HepG2 (cell line): ENCODE measurements around the gene SEMA6B. TPM values are rescaled to one million over a fixed set of nuclear protein-coding genes. Genes with fewer than 3 reads are reported as not detected.

ENCODE experiments used
- ATAD3A ChIP-seq: sonication (generic); formaldehyde crosslinking; IDR thresholded peaks from 2 replicates; pipeline ENCODE4 v1.4.0; 2020; ENCODE audit warnings: missing genetic modification reagents
- DPF2 ChIP-seq: sonication (generic); formaldehyde crosslinking; IDR thresholded peaks from 2 replicates; pipeline ENCODE4 v1.4.0; 2020; ENCODE audit warnings: mild to moderate bottlenecking, low read depth, missing genetic modification reagents, borderline replicate concordance
- ERF ChIP-seq: IDR thresholded peaks from 2 replicates; pipeline ENCODE4 v1.6.1; 2018; ENCODE audit warnings: missing biosample characterization, missing genetic modification reagents
- FOXC1 ChIP-seq: sonication (generic); formaldehyde crosslinking; IDR thresholded peaks from 2 replicates; pipeline ENCODE4 v1.8.0; 2022; ENCODE audit warnings: mild to moderate bottlenecking, missing genetic modification reagents, borderline replicate concordance
- HNRNPK ChIP-seq: fragments of 200-400 bp; formaldehyde crosslinking; IDR thresholded peaks from 2 replicates; pipeline ENCODE4 v1.6.1; 2018; ENCODE audit warnings: low read length, low read depth, moderate library complexity, mild to moderate bottlenecking; ENCODE audit not compliant: poor library complexity, severe bottlenecking
- NFYC ChIP-seq: IDR thresholded peaks from 2 replicates; pipeline ENCODE4 v1.6.1; 2016; ENCODE audit warnings: missing genetic modification reagents, missing compliant biosample characterization
- NR2F1 ChIP-seq, 2 experiments: fragments of 450-650 bp in 1 of 2; formaldehyde crosslinking in 1 of 2; IDR thresholded peaks; 2 replicates each; pipeline versions ENCODE4 v1.5.0 to v1.6.1; 2016 to 2020; ENCODE audit warnings: mild to moderate bottlenecking in 1 of 2, missing compliant biosample characterization in 1 of 2, missing genetic modification reagents in 1 of 2, moderate library complexity in 1 of 2
- PAF1 ChIP-seq: IDR thresholded peaks from 2 replicates; pipeline ENCODE4 v1.6.1; 2016; ENCODE audit warnings: missing genetic modification reagents, missing compliant biosample characterization
- PCBP1 ChIP-seq: fragments of 200-400 bp; formaldehyde crosslinking; IDR thresholded peaks from 2 replicates; pipeline ENCODE4 v1.6.1; 2017; ENCODE audit warnings: mild to moderate bottlenecking, low read depth, low read length, borderline replicate concordance
- PCBP2 ChIP-seq: fragments of 200-400 bp; formaldehyde crosslinking; optimal IDR thresholded peaks from 2 replicates; pipeline ENCODE3; 2018; ENCODE audit warnings: low read length, low read depth; ENCODE audit not compliant: poor library complexity, severe bottlenecking
- RXRA ChIP-seq: sonication (generic); formaldehyde crosslinking; IDR thresholded peaks from 2 replicates; pipeline ENCODE4 v1.5.1; 2020; ENCODE audit warnings: missing genetic modification reagents
- SMAD1 ChIP-seq: sonication (generic); formaldehyde crosslinking; IDR thresholded peaks from 2 replicates; pipeline ENCODE4 v1.4.0; 2020; ENCODE audit warnings: missing genetic modification reagents, low read depth, mild to moderate bottlenecking, borderline replicate concordance
- SSRP1 ChIP-seq: IDR thresholded peaks from 2 replicates; pipeline ENCODE4 v1.6.1; 2016; ENCODE audit warnings: control low read depth
- TBL1XR1 ChIP-seq: fragments of 150-350 bp; IDR thresholded peaks from 2 replicates; pipeline ENCODE4 v1.6.1; 2014; ENCODE audit warnings: borderline replicate concordance, low read length; ENCODE audit not compliant: partially characterized antibody
- XRCC5 ChIP-seq: fragments of 200-400 bp; formaldehyde crosslinking; optimal IDR thresholded peaks from 2 replicates; pipeline ENCODE3; 2017; ENCODE audit warnings: mild to moderate bottlenecking, low read length
- ZBTB25 ChIP-seq: IDR thresholded peaks from 2 replicates; pipeline ENCODE4 v1.6.1; 2018; ENCODE audit warnings: missing genetic modification reagents
- ZBTB38 ChIP-seq: sonication (generic); formaldehyde crosslinking; IDR thresholded peaks from 2 replicates; pipeline ENCODE4 v1.5.1; 2020; ENCODE audit warnings: mild to moderate bottlenecking, missing genetic modification reagents
- ZBTB8A ChIP-seq: sonication (generic); formaldehyde crosslinking; IDR thresholded peaks from 2 replicates; pipeline ENCODE4 v1.4.0; 2020; ENCODE audit warnings: mild to moderate bottlenecking, low read depth, missing genetic modification reagents, borderline replicate concordance
- ZMAT3 ChIP-seq: sonication (generic); formaldehyde crosslinking; conservative IDR thresholded peaks from 2 replicates; pipeline ENCODE4 v1.7.0; 2021; ENCODE audit warnings: missing genetic modification reagents
- ZNF235 ChIP-seq: sonication (generic); formaldehyde crosslinking; IDR thresholded peaks from 2 replicates; pipeline ENCODE4 v1.8.1; 2023; ENCODE audit warnings: mild to moderate bottlenecking, missing genetic modification reagents, borderline replicate concordance
- ZNF337 ChIP-seq: sonication (generic); formaldehyde crosslinking; IDR thresholded peaks from 2 replicates; pipeline ENCODE4 v1.5.1; 2020; ENCODE audit warnings: missing genetic modification reagents, low read depth, mild to moderate bottlenecking, borderline replicate concordance
- ZNF44 ChIP-seq: sonication (generic); formaldehyde crosslinking; IDR thresholded peaks from 2 replicates; pipeline ENCODE4 v1.5.1; 2020; ENCODE audit warnings: mild to moderate bottlenecking, missing genetic modification reagents
- polyA plus RNA-seq, 8 experiments: library from polyadenylated mRNA; depleted of rRNA in 3 of 8; stranded (reverse) in 7 of 8; unstranded in 1 of 8; fragments of >200 nt; fragmentation: Illumina TruSeq in 4 of 8; extraction: Trizol in 4 of 8; gene quantifications; 2 replicates each; pipeline versions ENCODE4 v1.2.1 to v1.2.3, GENCODE V29; 2011 to 2016; ENCODE audit warnings: low read depth in 4 of 8, missing spikeins in 1 of 8, mixed read lengths in 1 of 8; ENCODE audit not compliant: insufficient read depth in 1 of 8
- total RNA-seq, 5 experiments: library from RNA; depleted of rRNA; stranded (reverse); fragments of >200 nt; fragmentation: Illumina TruSeq; extraction: Trizol; gene quantifications; 2 replicates each; pipeline ENCODE4 v1.2.3, GENCODE V29; 2016; ENCODE audit warnings: low read depth in 1 of 5
- TF ChIP-seq, protein P1 (sequence below): sonication (generic); formaldehyde crosslinking; IDR thresholded peaks from 2 replicates; pipeline ENCODE4 v1.4.0; 2020; ENCODE audit warnings: mild to moderate bottlenecking, missing genetic modification reagents
- TF ChIP-seq, protein P2 (sequence below): sonication (generic); formaldehyde crosslinking; IDR thresholded peaks from 2 replicates; pipeline ENCODE4 v1.4.0; 2020; ENCODE audit warnings: mild to moderate bottlenecking, missing genetic modification reagents

The SEMA6B gene
- total and polyA plus RNA-seq, 2 of the 13 experiments (the other 11 are each of a cell fraction or from before 2014, with no cell fraction given), result 45.5 to 67.1 TPM

GRCh38 chr19:4580021-4580901 is 20.8 kb upstream of the SEMA6B start (continued):
- TF ChIP-seq ZBTB25, result 0 out of 2 replicates have a peak, but pooled peaks have one; percentile 26
- no peak for TF ChIP-seq ZNF337 (CRISPR knock-in tag)
- TF ChIP-seq ERF, result peak; percentile 69
- no peak for TF ChIP-seq ZBTB38 (CRISPR knock-in tag)
- no peak for TF ChIP-seq DPF2 (CRISPR knock-in tag)
- peak; percentile 70 for TF ChIP-seq HNRNPK
- TF ChIP-seq ZBTB8A (CRISPR knock-in tag), result no peak
- TF ChIP-seq TBL1XR1, result no peak
- 0 out of 2 replicates have a peak, but pooled peaks have one; percentile 18 for TF ChIP-seq FOXC1 (CRISPR knock-in tag)
- TF ChIP-seq, protein P1, sequence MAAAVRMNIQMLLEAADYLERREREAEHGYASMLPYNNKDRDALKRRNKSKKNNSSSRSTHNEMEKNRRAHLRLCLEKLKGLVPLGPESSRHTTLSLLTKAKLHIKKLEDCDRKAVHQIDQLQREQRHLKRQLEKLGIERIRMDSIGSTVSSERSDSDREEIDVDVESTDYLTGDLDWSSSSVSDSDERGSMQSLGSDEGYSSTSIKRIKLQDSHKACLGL (CRISPR knock-in tag), result no peak
- TF ChIP-seq ATAD3A (CRISPR knock-in tag), result no peak
- TF ChIP-seq PCBP2, result no peak
- TF ChIP-seq ZMAT3 (CRISPR knock-in tag), result no peak
- TF ChIP-seq SSRP1, result no peak
- TF ChIP-seq NFYC (CRISPR knock-in tag), result peak; percentile 77
- peak; percentile 23 for TF ChIP-seq XRCC5
- TF ChIP-seq NR2F1 (CRISPR knock-in tag; IDR thresholded peaks at IDR 0.05), result no peak
- 0 out of 2 replicates have a peak, but pooled peaks have one; percentile 47 for TF ChIP-seq RXRA (CRISPR knock-in tag)
- no peak for TF ChIP-seq SMAD1 (CRISPR knock-in tag)
- no peak for TF ChIP-seq ZNF235 (CRISPR knock-in tag)
- TF ChIP-seq PAF1 (CRISPR knock-in tag), result no peak
- TF ChIP-seq ZNF44 (CRISPR knock-in tag), result no peak
- TF ChIP-seq, protein P2, sequence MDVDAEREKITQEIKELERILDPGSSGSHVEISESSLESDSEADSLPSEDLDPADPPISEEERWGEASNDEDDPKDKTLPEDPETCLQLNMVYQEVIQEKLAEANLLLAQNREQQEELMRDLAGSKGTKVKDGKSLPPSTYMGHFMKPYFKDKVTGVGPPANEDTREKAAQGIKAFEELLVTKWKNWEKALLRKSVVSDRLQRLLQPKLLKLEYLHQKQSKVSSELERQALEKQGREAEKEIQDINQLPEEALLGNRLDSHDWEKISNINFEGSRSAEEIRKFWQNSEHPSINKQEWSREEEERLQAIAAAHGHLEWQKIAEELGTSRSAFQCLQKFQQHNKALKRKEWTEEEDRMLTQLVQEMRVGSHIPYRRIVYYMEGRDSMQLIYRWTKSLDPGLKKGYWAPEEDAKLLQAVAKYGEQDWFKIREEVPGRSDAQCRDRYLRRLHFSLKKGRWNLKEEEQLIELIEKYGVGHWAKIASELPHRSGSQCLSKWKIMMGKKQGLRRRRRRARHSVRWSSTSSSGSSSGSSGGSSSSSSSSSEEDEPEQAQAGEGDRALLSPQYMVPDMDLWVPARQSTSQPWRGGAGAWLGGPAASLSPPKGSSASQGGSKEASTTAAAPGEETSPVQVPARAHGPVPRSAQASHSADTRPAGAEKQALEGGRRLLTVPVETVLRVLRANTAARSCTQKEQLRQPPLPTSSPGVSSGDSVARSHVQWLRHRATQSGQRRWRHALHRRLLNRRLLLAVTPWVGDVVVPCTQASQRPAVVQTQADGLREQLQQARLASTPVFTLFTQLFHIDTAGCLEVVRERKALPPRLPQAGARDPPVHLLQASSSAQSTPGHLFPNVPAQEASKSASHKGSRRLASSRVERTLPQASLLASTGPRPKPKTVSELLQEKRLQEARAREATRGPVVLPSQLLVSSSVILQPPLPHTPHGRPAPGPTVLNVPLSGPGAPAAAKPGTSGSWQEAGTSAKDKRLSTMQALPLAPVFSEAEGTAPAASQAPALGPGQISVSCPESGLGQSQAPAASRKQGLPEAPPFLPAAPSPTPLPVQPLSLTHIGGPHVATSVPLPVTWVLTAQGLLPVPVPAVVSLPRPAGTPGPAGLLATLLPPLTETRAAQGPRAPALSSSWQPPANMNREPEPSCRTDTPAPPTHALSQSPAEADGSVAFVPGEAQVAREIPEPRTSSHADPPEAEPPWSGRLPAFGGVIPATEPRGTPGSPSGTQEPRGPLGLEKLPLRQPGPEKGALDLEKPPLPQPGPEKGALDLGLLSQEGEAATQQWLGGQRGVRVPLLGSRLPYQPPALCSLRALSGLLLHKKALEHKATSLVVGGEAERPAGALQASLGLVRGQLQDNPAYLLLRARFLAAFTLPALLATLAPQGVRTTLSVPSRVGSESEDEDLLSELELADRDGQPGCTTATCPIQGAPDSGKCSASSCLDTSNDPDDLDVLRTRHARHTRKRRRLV, result no peak
- no peak for TF ChIP-seq PCBP1
